ENCODE results near the gene GPR137B. TPM values are rescaled to one million over a fixed set of nuclear protein-coding genes. Genes with fewer than 3 reads are reported as not detected.

The GPR137B gene
- total RNA-seq, 1 experiment from 2014 or later = 26.8 TPM

DNA sequence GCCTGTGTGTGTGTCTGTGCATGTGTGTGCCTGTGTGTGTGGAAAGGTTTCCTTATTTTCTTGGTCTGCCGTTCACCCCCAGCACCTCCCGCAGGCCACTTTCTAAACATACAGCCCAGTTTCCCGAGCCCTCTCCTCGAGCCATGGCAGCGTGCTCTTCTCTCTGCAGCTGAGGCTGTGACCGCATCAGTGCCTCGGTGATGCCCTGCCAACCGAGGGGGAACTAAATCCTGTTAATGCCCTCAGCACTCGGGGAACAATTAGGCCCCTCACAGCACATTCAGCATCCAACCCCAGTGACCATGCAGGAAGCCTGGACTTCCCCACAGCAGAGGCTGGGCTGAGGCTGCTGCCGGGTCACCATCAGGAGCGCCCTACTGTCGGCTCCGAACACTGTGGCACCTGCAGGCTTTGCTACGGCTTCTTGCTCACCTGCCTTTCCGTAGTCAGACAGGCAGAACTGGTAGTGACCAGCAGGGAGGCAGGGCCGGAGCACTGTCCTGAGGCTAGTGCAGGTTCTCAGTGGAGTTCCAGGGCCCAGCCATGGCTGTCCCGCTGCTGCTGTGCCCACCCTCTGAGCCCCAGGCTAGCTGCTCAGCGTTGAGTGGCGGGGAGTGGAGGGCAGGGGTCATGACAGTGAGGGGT lies 8.1 kb downstream of the GPR137B start:
- H3K27ac ChIP-seq (ENCODE audit: low read length) = no peak overlapping the region
- no peaks in the 10 kb centered on the region for H3K9me2 ChIP-seq (replicated peaks; ENCODE audit: insufficient read depth, low read length)
- peak overlapping the region; percentile 41 for H3K4me2 ChIP-seq (ENCODE audit: low read depth, low read length, poor library complexity, severe bottlenecking)
- peaks cover 77% of the 10 kb centered on the region for H4K20me1 ChIP-seq (ENCODE audit: insufficient read depth, low read depth, low read length)
- no peak overlapping the region for H3K9ac ChIP-seq (ENCODE audit: low read length)
- H3K36me3 ChIP-seq (ENCODE audit: insufficient read depth, low read length) = peaks cover 3% of the 10 kb centered on the region; the same call in 1 of the 2 replicates
- no peaks in the 10 kb centered on the region for H3K9me3 ChIP-seq (ENCODE audit: low read length)
- H3K27me3 ChIP-seq (ENCODE audit: low read length) = no peaks in the 10 kb centered on the region
- H3K79me2 ChIP-seq (ENCODE audit: low read length) = no peaks in the 10 kb centered on the region
- no peak overlapping the region for H2AFZ ChIP-seq (ENCODE audit: low read length)
- H3K4me3 ChIP-seq (ENCODE audit: low read length) = no peak overlapping the region
- DNase-seq = peak; percentile 72
- peaks cover 37% of the 10 kb centered on the region for H3K4me1 ChIP-seq (ENCODE audit: low read length)

DNA sequence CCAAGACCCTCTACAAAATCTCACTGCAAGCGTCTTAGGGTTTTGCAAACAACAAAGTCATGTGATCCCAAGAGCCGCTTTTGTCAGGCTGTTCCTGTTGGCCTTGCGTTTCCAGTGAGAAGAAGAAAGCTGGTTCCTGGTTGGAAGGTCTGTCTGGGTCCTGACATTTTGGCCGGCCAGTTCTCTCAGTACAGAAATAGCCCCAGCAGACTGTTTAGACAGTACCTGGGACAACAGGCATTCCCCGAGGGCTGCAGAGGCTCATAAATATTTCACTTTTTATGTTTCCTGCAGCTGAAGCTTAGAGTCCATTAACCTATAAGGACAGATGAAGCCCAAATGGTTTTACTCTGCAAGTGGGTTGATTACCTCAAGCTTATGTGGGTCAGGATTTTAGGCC lies 8.6 kb downstream of the GPR137B start:
- Histone ChIP-seq H3K9ac (ENCODE audit: low read length) (no peak overlapping the region), H4K20me1 (ENCODE audit: insufficient read depth, low read depth, low read length) (peaks cover 82% of the 10 kb centered on the region), H3K36me3 (ENCODE audit: insufficient read depth, low read length) (peaks cover 2% of the 10 kb centered on the region; the same call in 1 of the 2 replicates), H3K4me2 (ENCODE audit: low read depth, low read length, poor library complexity, severe bottlenecking) (peak overlapping the region; percentile 41), H3K27ac (ENCODE audit: low read length) (no peak overlapping the region), H2AFZ (ENCODE audit: low read length) (no peak overlapping the region), H3K4me1 (ENCODE audit: low read length) (peaks cover 41% of the 10 kb centered on the region), H3K4me3 (ENCODE audit: low read length) (no peak overlapping the region), H3K9me2 (replicated peaks; ENCODE audit: insufficient read depth, low read length) (no peaks in the 10 kb centered on the region), H3K27me3 (ENCODE audit: low read length) (no peaks in the 10 kb centered on the region), H3K79me2 (ENCODE audit: low read length) (no peaks in the 10 kb centered on the region), H3K9me3 (ENCODE audit: low read length) (no peaks in the 10 kb centered on the region)
- DNase-seq = no peak

- H3K4me1 ChIP-seq (ENCODE audit: low read length) = peaks cover 50% of the 10 kb centered on the region
- H4K20me1 ChIP-seq (ENCODE audit: insufficient read depth, low read depth, low read length) = peaks cover 79% of the 10 kb centered on the region
- H3K27me3 ChIP-seq (ENCODE audit: low read length) = no peaks in the 10 kb centered on the region
- no peak overlapping the region for H3K4me3 ChIP-seq (ENCODE audit: low read length)
- no peaks in the 10 kb centered on the region for H3K79me2 ChIP-seq (ENCODE audit: low read length)
- no peak overlapping the region for H3K9ac ChIP-seq (ENCODE audit: low read length)
- no peaks in the 10 kb centered on the region for H3K9me2 ChIP-seq (replicated peaks; ENCODE audit: insufficient read depth, low read length)
- no peak overlapping the region for H2AFZ ChIP-seq (ENCODE audit: low read length)
- no peak overlapping the region for H3K27ac ChIP-seq (ENCODE audit: low read length)
- no peaks in the 10 kb centered on the region for H3K9me3 ChIP-seq (ENCODE audit: low read length)
- no peak for DNase-seq
- no peak overlapping the region for H3K4me2 ChIP-seq (ENCODE audit: low read depth, low read length, poor library complexity, severe bottlenecking)
- H3K36me3 ChIP-seq (ENCODE audit: insufficient read depth, low read length) = no peaks in the 10 kb centered on the region
Measured at GRCh38 chr1:236151739-236152424, 9.5 kb downstream of the GPR137B start.

DNA sequence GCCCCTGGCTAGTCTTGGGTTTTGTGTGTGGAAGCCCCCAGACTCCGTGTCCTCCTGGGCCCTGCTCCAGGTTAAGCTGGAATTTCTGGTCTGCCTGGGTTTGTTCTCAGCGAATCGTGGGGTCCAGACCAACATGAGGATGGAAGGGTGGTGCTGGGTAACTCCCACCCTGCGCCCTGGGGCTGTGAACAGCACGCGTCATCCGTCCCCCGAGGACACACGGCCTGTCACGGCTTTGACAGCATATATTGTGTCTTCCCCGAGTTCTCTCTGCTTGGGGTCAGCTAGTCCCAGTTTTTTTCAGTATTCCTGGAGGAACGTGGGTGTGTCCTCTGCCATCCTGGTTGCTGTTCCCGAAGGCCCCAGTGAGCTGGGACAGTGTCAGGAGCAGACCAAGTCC lies 11.8 kb downstream of the GPR137B start:
- no peaks in the 10 kb centered on the region for H3K9me3 ChIP-seq (ENCODE audit: low read length)
- DNase-seq = no peak
- H3K4me2 ChIP-seq (ENCODE audit: low read depth, low read length, poor library complexity, severe bottlenecking) = no peak overlapping the region
- no peaks in the 10 kb centered on the region for H3K79me2 ChIP-seq (ENCODE audit: low read length)
- H3K9ac ChIP-seq (ENCODE audit: low read length) = no peak overlapping the region
- H2AFZ ChIP-seq (ENCODE audit: low read length) = no peak overlapping the region
- H4K20me1 ChIP-seq (ENCODE audit: insufficient read depth, low read depth, low read length) = peaks cover 66% of the 10 kb centered on the region
- peaks cover 58% of the 10 kb centered on the region for H3K4me1 ChIP-seq (ENCODE audit: low read length)
- H3K36me3 ChIP-seq (ENCODE audit: insufficient read depth, low read length) = no peaks in the 10 kb centered on the region
- no peak overlapping the region for H3K4me3 ChIP-seq (ENCODE audit: low read length)
- H3K27ac ChIP-seq (ENCODE audit: low read length) = no peak overlapping the region
- no peaks in the 10 kb centered on the region for H3K27me3 ChIP-seq (ENCODE audit: low read length)
- H3K9me2 ChIP-seq (replicated peaks; ENCODE audit: insufficient read depth, low read length) = no peaks in the 10 kb centered on the region

- Histone ChIP-seq H2AFZ (ENCODE audit: low read length) (no peak overlapping the region), H3K4me1 (ENCODE audit: low read length) (peaks cover 61% of the 10 kb centered on the region), H3K27ac (ENCODE audit: low read length) (no peak overlapping the region), H4K20me1 (ENCODE audit: insufficient read depth, low read depth, low read length) (peaks cover 62% of the 10 kb centered on the region), H3K9me2 (replicated peaks; ENCODE audit: insufficient read depth, low read length) (no peaks in the 10 kb centered on the region), H3K4me3 (ENCODE audit: low read length) (no peak overlapping the region), H3K9me3 (ENCODE audit: low read length) (no peaks in the 10 kb centered on the region), H3K79me2 (ENCODE audit: low read length) (no peaks in the 10 kb centered on the region), H3K9ac (ENCODE audit: low read length) (no peak overlapping the region), H3K36me3 (ENCODE audit: insufficient read depth, low read length) (no peaks in the 10 kb centered on the region), H3K4me2 (ENCODE audit: low read depth, low read length, poor library complexity, severe bottlenecking) (no peak overlapping the region), H3K27me3 (ENCODE audit: low read length) (no peaks in the 10 kb centered on the region)
- no peak for DNase-seq
Measured at GRCh38 chr1:236154671-236155398, 12.5 kb downstream of the GPR137B start.

- Histone ChIP-seq H3K27me3 (ENCODE audit: low read length) (no peaks in the 10 kb centered on the region), H3K36me3 (ENCODE audit: insufficient read depth, low read length) (no peaks in the 10 kb centered on the region), H3K9me3 (ENCODE audit: low read length) (no peaks in the 10 kb centered on the region), H3K4me3 (ENCODE audit: low read length) (no peak overlapping the region), H3K79me2 (ENCODE audit: low read length) (no peaks in the 10 kb centered on the region), H3K4me1 (ENCODE audit: low read length) (peaks cover 61% of the 10 kb centered on the region), H2AFZ (ENCODE audit: low read length) (no peak overlapping the region), H3K9ac (ENCODE audit: low read length) (no peak overlapping the region), H3K9me2 (replicated peaks; ENCODE audit: insufficient read depth, low read length) (no peaks in the 10 kb centered on the region), H4K20me1 (ENCODE audit: insufficient read depth, low read depth, low read length) (peaks cover 62% of the 10 kb centered on the region), H3K27ac (ENCODE audit: low read length) (no peak overlapping the region), H3K4me2 (ENCODE audit: low read depth, low read length, poor library complexity, severe bottlenecking) (no peak overlapping the region)
- DNase-seq = no peak
Measured at GRCh38 chr1:236155399-236155767, 13.0 kb downstream of the GPR137B start.

DNA sequence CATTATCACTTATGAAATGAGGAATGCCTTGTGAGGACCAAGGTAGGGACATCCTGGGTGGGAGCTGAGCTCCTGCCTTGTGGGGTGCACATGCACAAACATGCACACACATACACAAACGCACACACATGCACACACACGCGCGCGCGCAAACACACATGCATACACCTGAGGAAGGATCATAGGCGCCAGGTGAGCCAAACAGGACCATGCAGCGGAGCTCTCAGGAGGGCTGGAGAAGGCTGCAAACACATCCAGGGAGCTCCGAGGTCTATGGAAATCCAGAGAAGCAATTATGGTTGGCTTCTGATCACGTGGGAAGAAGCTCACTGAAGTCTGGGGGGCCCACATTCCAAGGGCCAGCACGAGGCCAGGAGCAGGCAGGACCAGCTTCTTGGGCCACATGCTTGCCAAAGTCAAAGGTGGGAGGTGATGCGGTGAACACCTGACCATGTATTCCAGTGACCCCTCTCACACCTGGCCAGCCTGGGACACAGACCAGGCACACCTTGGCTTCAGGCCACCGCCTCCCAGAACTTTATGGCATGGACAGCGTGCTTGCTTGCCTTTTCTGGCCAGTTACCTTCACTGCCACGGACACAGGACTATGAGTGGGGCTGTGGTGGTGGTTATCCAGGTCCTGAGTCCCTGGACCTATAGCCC lies 13.6 kb downstream of the GPR137B start:
- H2AFZ ChIP-seq (ENCODE audit: low read length) = no peak overlapping the region
- peaks cover 58% of the 10 kb centered on the region for H3K4me1 ChIP-seq (ENCODE audit: low read length)
- H3K27me3 ChIP-seq (ENCODE audit: low read length) = no peaks in the 10 kb centered on the region; the same call in 1 of the 2 replicates
- DNase-seq = no peak
- H3K4me2 ChIP-seq (ENCODE audit: low read depth, low read length, poor library complexity, severe bottlenecking) = peak overlapping the region; percentile 62
- peak overlapping the region; percentile 18; the same call in 1 of the 2 replicates for H3K9ac ChIP-seq (ENCODE audit: low read length)
- H3K79me2 ChIP-seq (ENCODE audit: low read length) = no peaks in the 10 kb centered on the region
- peak overlapping the region; percentile 29 for H3K27ac ChIP-seq (ENCODE audit: low read length)
- H3K36me3 ChIP-seq (ENCODE audit: insufficient read depth, low read length) = no peaks in the 10 kb centered on the region; the same call in 1 of the 2 replicates
- no peaks in the 10 kb centered on the region; the same call in 1 of the 2 replicates for H3K9me3 ChIP-seq (ENCODE audit: low read length)
- H4K20me1 ChIP-seq (ENCODE audit: insufficient read depth, low read depth, low read length) = peaks cover 59% of the 10 kb centered on the region
- H3K4me3 ChIP-seq (ENCODE audit: low read length) = peak overlapping the region; percentile 36; the same call in 1 of the 2 replicates
- no peaks in the 10 kb centered on the region for H3K9me2 ChIP-seq (replicated peaks; ENCODE audit: insufficient read depth, low read length)

Data from Karpas-422 (cell line).